ENCODE measurements around the gene CLCN1.
A peak's percentile ranks its signal among the peaks of the same experiment; 100 is the strongest.

CLCN1 gene

DNA sequence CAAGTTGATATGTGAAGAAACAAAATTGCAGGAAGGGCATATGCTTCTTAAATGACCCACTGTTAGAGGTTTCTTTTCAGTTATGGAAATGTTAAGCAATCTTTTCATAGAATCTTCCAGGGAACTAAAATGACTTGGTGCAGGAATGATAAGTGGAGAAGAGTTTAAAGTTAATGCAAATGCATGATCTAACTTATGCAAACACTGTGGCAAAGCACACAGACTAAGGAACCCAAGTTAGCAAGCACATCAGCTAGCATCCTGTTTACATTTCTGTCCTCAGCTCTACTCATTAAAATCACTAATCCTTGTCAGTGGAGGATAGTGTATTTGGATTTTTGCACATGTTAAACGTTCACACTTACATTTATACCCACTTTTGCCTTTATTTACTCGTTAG lies 9.3 kb downstream of the CLCN1 start:
- H3K4me1 ChIP-seq (ENCODE audit: insufficient read depth, low read length), result no peaks in the 10 kb centered on the region
- DNase-seq, result no peak
- H3K27ac ChIP-seq (ENCODE audit: low read length), result no peak overlapping the region
- no peak overlapping the region for H3K4me3 ChIP-seq (ENCODE audit: low read depth in 1 of 2, low read length in 2 of 2)
- no peaks in the 10 kb centered on the region for H3K79me2 ChIP-seq (ENCODE audit: insufficient read depth, low read length)
- H3K36me3 ChIP-seq (ENCODE audit: insufficient read depth, low read length), result no peaks in the 10 kb centered on the region
- H4K20me1 ChIP-seq (ENCODE audit: insufficient read depth, low read length), result no peaks in the 10 kb centered on the region
- H3K4me2 ChIP-seq (ENCODE audit: insufficient read depth, low read length), result no peak overlapping the region
- no peaks in the 10 kb centered on the region for H3K9me3 ChIP-seq (ENCODE audit: insufficient read depth, low read length, severe bottlenecking)
- H3K9ac ChIP-seq (ENCODE audit: low read depth, low read length), result no peak overlapping the region
- no peak overlapping the region for H2AFZ ChIP-seq (ENCODE audit: low read depth, low read length)
- no peaks in the 10 kb centered on the region for H3K27me3 ChIP-seq (ENCODE audit: insufficient read depth, low read length, poor library complexity)
- no peak for ATAC-seq (ENCODE audit: insufficient read depth, low read depth)
- no peak for TF ChIP-seq EZH2 (IDR thresholded peaks at IDR 0.05; ENCODE audit: borderline replicate concordance, low read depth, low read length, severe bottlenecking)
- TF ChIP-seq, protein P1, sequence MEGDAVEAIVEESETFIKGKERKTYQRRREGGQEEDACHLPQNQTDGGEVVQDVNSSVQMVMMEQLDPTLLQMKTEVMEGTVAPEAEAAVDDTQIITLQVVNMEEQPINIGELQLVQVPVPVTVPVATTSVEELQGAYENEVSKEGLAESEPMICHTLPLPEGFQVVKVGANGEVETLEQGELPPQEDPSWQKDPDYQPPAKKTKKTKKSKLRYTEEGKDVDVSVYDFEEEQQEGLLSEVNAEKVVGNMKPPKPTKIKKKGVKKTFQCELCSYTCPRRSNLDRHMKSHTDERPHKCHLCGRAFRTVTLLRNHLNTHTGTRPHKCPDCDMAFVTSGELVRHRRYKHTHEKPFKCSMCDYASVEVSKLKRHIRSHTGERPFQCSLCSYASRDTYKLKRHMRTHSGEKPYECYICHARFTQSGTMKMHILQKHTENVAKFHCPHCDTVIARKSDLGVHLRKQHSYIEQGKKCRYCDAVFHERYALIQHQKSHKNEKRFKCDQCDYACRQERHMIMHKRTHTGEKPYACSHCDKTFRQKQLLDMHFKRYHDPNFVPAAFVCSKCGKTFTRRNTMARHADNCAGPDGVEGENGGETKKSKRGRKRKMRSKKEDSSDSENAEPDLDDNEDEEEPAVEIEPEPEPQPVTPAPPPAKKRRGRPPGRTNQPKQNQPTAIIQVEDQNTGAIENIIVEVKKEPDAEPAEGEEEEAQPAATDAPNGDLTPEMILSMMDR (IDR thresholded peaks at IDR 0.05; ENCODE audit: borderline replicate concordance, extremely low read depth, low read length, poor library complexity, severe bottlenecking), result no peak

DNA sequence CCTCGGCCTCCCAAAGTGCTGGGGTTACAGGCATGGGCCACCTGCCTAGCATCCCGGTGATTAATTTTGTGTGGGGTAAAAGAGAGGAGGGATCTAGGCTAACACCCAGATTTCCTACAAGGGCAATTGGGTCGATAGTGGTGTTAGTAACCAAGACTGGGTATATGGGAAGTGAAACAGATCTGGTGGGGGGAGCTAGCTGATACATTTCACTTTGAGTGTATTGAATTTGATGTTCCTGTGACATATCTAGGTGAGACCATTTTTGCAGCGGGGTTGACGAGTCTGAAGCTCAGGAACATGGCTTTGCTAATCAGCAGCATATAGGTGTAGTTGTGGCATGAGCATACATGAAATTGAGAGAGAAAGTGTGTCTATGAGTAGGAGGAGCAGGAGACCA lies 12.0 kb downstream of the CLCN1 start:
- Histone ChIP-seq H2AFZ (ENCODE audit: low read depth, low read length) (no peak overlapping the region), H3K36me3 (ENCODE audit: insufficient read depth, low read length) (no peaks in the 10 kb centered on the region), H3K4me1 (ENCODE audit: insufficient read depth, low read length) (no peaks in the 10 kb centered on the region), H3K27ac (ENCODE audit: low read length) (no peak overlapping the region), H3K9ac (ENCODE audit: low read depth, low read length) (no peak overlapping the region), H4K20me1 (ENCODE audit: insufficient read depth, low read length) (no peaks in the 10 kb centered on the region), H3K4me3 (ENCODE audit: low read depth in 1 of 2, low read length in 2 of 2) (no peak overlapping the region), H3K4me2 (ENCODE audit: insufficient read depth, low read length) (no peak overlapping the region), H3K79me2 (ENCODE audit: insufficient read depth, low read length) (no peaks in the 10 kb centered on the region), H3K27me3 (ENCODE audit: insufficient read depth, low read length, poor library complexity) (no peaks in the 10 kb centered on the region), H3K9me3 (ENCODE audit: insufficient read depth, low read length, severe bottlenecking) (no peaks in the 10 kb centered on the region)
- ATAC-seq (ENCODE audit: insufficient read depth, low read depth) (no peak), DNase-seq (no peak)
- no peak for TF ChIP-seq EZH2 (IDR thresholded peaks at IDR 0.05; ENCODE audit: borderline replicate concordance, low read depth, low read length, severe bottlenecking)
- TF ChIP-seq, protein P1 (IDR thresholded peaks at IDR 0.05; ENCODE audit: borderline replicate concordance, extremely low read depth, low read length, poor library complexity, severe bottlenecking), result no peak

DNA sequence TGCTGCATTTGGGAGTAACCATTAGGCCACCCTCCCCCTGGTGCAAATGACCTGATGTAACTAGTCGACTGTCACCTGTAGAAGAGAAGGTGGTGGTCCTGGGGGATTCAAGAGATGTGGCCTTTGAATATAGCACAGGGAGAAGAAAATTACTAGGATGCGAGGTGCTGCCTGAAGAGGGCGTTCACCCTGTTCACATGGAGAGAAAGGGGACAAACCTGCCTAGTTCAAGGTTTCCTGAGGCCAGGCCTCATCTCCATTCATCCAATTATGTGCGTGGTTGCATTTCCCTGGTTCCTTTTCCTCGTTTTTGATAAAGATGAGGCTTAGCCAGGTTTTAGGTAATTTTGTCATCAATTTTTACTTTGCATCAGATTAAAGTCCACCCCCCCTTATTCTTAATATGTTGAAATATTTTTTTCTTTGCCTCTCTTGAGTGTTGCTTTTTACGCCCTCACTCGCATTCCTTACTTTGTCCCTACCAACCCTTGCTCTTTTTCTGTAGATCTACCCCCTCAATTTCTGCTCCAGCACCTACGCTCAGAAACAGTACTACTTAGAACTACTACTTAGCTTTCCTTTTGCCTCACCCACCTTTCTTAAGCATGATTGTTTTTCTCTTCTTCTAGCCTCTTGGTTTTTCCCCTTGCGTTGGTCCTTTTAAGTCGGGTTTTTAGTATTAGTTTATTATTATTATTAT lies 13.7 kb downstream of the CLCN1 start:
- no peak overlapping the region for H3K4me2 ChIP-seq (ENCODE audit: insufficient read depth, low read length)
- no peak overlapping the region for H3K9ac ChIP-seq (ENCODE audit: low read depth, low read length)
- H3K27me3 ChIP-seq (ENCODE audit: insufficient read depth, low read length, poor library complexity), result no peaks in the 10 kb centered on the region
- no peak overlapping the region for H3K4me3 ChIP-seq (ENCODE audit: low read depth in 1 of 2, low read length in 2 of 2)
- no peaks in the 10 kb centered on the region for H3K4me1 ChIP-seq (ENCODE audit: insufficient read depth, low read length)
- no peaks in the 10 kb centered on the region for H4K20me1 ChIP-seq (ENCODE audit: insufficient read depth, low read length)
- H2AFZ ChIP-seq (ENCODE audit: low read depth, low read length), result no peak overlapping the region
- DNase-seq, result no peak
- no peaks in the 10 kb centered on the region for H3K79me2 ChIP-seq (ENCODE audit: insufficient read depth, low read length)
- H3K36me3 ChIP-seq (ENCODE audit: insufficient read depth, low read length), result no peaks in the 10 kb centered on the region
- H3K9me3 ChIP-seq (ENCODE audit: insufficient read depth, low read length, severe bottlenecking), result no peaks in the 10 kb centered on the region
- ATAC-seq (ENCODE audit: insufficient read depth, low read depth), result no peak
- TF ChIP-seq EZH2 (IDR thresholded peaks at IDR 0.05; ENCODE audit: borderline replicate concordance, low read depth, low read length, severe bottlenecking), result no peak
- TF ChIP-seq, protein P1 (IDR thresholded peaks at IDR 0.05; ENCODE audit: borderline replicate concordance, extremely low read depth, low read length, poor library complexity, severe bottlenecking), result peak; percentile 15
- no peak overlapping the region for H3K27ac ChIP-seq (ENCODE audit: low read length)
